Measurements from ENCODE around the gene SLC5A5. TPM values are rescaled to one million over a fixed set of nuclear protein-coding genes. Genes with fewer than 3 reads are reported as not detected.

SLC5A5 gene
- total RNA-seq, 6 experiments from 2014 or later: not detected

- peaks cover 0 to 26% of the 10 kb centered on the region in 2 donors for H3K27me3 ChIP-seq
- no peaks in the 10 kb centered on the region for H3K9me3 ChIP-seq
- no peak overlapping the region for H3K4me3 ChIP-seq
- H3K4me1 ChIP-seq: no peaks in the 10 kb centered on the region
- no peaks in the 10 kb centered on the region for H3K36me3 ChIP-seq
- 0% methylated on average over 1 of the region's 63 CpGs for WGBS (ENCODE audit: insufficient coverage, low coverage, low lambda C conversion rate, missing lambda C conversion rate)
- intact Hi-C loops (cut with DNase I): loop anchor here in 1 of 2 donors (5.0 kb wide), 1 partner anchor 58 kb away; the partner anchor contains the start of gene CCDC124
- no peak for DNase-seq
- TF ChIP-seq CTCF (IDR thresholded peaks at IDR 0.05): no peak
- TF ChIP-seq POLR2A (IDR thresholded peaks at IDR 0.05): no peak
- ATAC-seq: peak in 3 of 4 donors; percentile 28 to 64 (median 47)
- no peak overlapping the region for H3K27ac ChIP-seq
Observed at GRCh38 chr19:17873786-17874757, 2.3 kb downstream of the SLC5A5 start.

GRCh38 chr19:17874758-17875135 lies 3.0 kb downstream of the SLC5A5 start:
- H3K36me3 ChIP-seq: no peaks in the 10 kb centered on the region
- 81% methylated on average over 7 of the region's 9 CpGs for WGBS (ENCODE audit: insufficient coverage, low coverage, low lambda C conversion rate, missing lambda C conversion rate)
- ATAC-seq: no peak
- no peaks in the 10 kb centered on the region for H3K4me1 ChIP-seq
- H3K27ac ChIP-seq: no peak overlapping the region
- H3K27me3 ChIP-seq: peaks cover 0 to 26% of the 10 kb centered on the region in 2 donors
- no peak for DNase-seq
- H3K9me3 ChIP-seq: no peaks in the 10 kb centered on the region
- TF ChIP-seq POLR2A (IDR thresholded peaks at IDR 0.05) (no peak), CTCF (IDR thresholded peaks at IDR 0.05) (no peak)
- intact Hi-C loops (cut with DNase I): loop anchor here in 1 of 2 donors (5.0 kb wide), 1 partner anchor 58 kb away; the partner anchor contains the start of gene CCDC124
- H3K4me3 ChIP-seq: no peak overlapping the region

GRCh38 chr19:17877696-17878095 lies 6.0 kb downstream of the SLC5A5 start:
- WGBS (ENCODE audit: insufficient coverage, low coverage, low lambda C conversion rate, missing lambda C conversion rate): 83% methylated on average over 1 of the region's 16 CpGs
- no peaks in the 10 kb centered on the region for H3K9me3 ChIP-seq
- no peak overlapping the region for H3K4me3 ChIP-seq
- ATAC-seq: no peak
- no peaks in the 10 kb centered on the region for H3K4me1 ChIP-seq
- no peak for DNase-seq
- H3K27ac ChIP-seq: no peak overlapping the region
- TF ChIP-seq CTCF (IDR thresholded peaks at IDR 0.05) (no peak), POLR2A (IDR thresholded peaks at IDR 0.05) (no peak)
- H3K27me3 ChIP-seq: peaks cover 0 to 10% of the 10 kb centered on the region in 2 donors
- H3K36me3 ChIP-seq: no peaks in the 10 kb centered on the region
- intact Hi-C loops (cut with DNase I): no loop called here

- TF ChIP-seq POLR2A (IDR thresholded peaks at IDR 0.05) (no peak), CTCF (IDR thresholded peaks at IDR 0.05) (no peak)
- 10% methylated on average over 2 of the region's 7 CpGs for WGBS (ENCODE audit: insufficient coverage, low coverage, low lambda C conversion rate, missing lambda C conversion rate)
- no peak for DNase-seq
- H3K4me1 ChIP-seq: no peaks in the 10 kb centered on the region
- ATAC-seq: no peak
- intact Hi-C loops (cut with DNase I): no loop called here
- no peaks in the 10 kb centered on the region for H3K27me3 ChIP-seq
- H3K4me3 ChIP-seq: no peak overlapping the region
- H3K9me3 ChIP-seq: no peaks in the 10 kb centered on the region
- H3K36me3 ChIP-seq: no peaks in the 10 kb centered on the region
- H3K27ac ChIP-seq: no peak overlapping the region
Observed at GRCh38 chr19:17879466-17879865, 7.7 kb downstream of the SLC5A5 start.
